ENCODE data around the gene BEND5.

BEND5 gene

GRCh38 chr1:48793863-48794262 is 17.2 kb upstream of the BEND5 start:
- H3K36me3 ChIP-seq (ENCODE audit: insufficient read depth, low read length), result no peaks in the 10 kb centered on the region
- H3K9me2 ChIP-seq (ENCODE audit: low read depth, low read length), result no peaks in the 10 kb centered on the region
- H3K4me3 ChIP-seq (ENCODE audit: low read depth, low read length, poor library complexity, severe bottlenecking), result no peak overlapping the region
- H3F3A ChIP-seq (ENCODE audit: insufficient read depth, low read length), result no peaks in the 10 kb centered on the region
- H2AFZ ChIP-seq (ENCODE audit: low read length), result no peak overlapping the region
- no peak overlapping the region for H3K9ac ChIP-seq (ENCODE audit: low read length)
- H3K27me3 ChIP-seq (ENCODE audit: insufficient read depth, low read length), result no peaks in the 10 kb centered on the region
- no peaks in the 10 kb centered on the region for H3K9me3 ChIP-seq (ENCODE audit: low read length)
- no peaks in the 10 kb centered on the region for H4K20me1 ChIP-seq (ENCODE audit: insufficient read depth, low read length)
- H3K79me2 ChIP-seq (ENCODE audit: insufficient read depth, low read length), result no peaks in the 10 kb centered on the region
- no peak overlapping the region for H3K27ac ChIP-seq (ENCODE audit: low read depth, low read length, poor library complexity, severe bottlenecking)
- no peak overlapping the region for H3K4me2 ChIP-seq (ENCODE audit: low read length)
- H3K4me1 ChIP-seq (ENCODE audit: insufficient read depth, low read length, severe bottlenecking), result no peaks in the 10 kb centered on the region
- TF ChIP-seq EZH2 (IDR thresholded peaks at IDR 0.05; ENCODE audit: borderline replicate concordance, low read length) (no peak), CTCF (IDR thresholded peaks at IDR 0.05; ENCODE audit: low read length) (no peak)

GRCh38 chr1:48792961-48793360 is 16.3 kb upstream of the BEND5 start:
- Histone ChIP-seq H3K4me3 (ENCODE audit: low read depth, low read length, poor library complexity, severe bottlenecking) (no peak overlapping the region), H3K9ac (ENCODE audit: low read length) (no peak overlapping the region), H3K4me2 (ENCODE audit: low read length) (no peak overlapping the region), H3K4me1 (ENCODE audit: insufficient read depth, low read length, severe bottlenecking) (no peaks in the 10 kb centered on the region), H2AFZ (ENCODE audit: low read length) (no peak overlapping the region), H3K36me3 (ENCODE audit: insufficient read depth, low read length) (no peaks in the 10 kb centered on the region), H3F3A (ENCODE audit: insufficient read depth, low read length) (no peaks in the 10 kb centered on the region), H3K9me2 (ENCODE audit: low read depth, low read length) (no peaks in the 10 kb centered on the region), H3K27ac (ENCODE audit: low read depth, low read length, poor library complexity, severe bottlenecking) (no peak overlapping the region), H3K79me2 (ENCODE audit: insufficient read depth, low read length) (no peaks in the 10 kb centered on the region), H3K9me3 (ENCODE audit: low read length) (no peaks in the 10 kb centered on the region), H4K20me1 (ENCODE audit: insufficient read depth, low read length) (no peaks in the 10 kb centered on the region), H3K27me3 (ENCODE audit: insufficient read depth, low read length) (no peaks in the 10 kb centered on the region)
- TF ChIP-seq EZH2 (IDR thresholded peaks at IDR 0.05; ENCODE audit: borderline replicate concordance, low read length), result no peak

GRCh38 chr1:48790397-48790796 is 13.7 kb upstream of the BEND5 start:
- Histone ChIP-seq H3K9me2 (ENCODE audit: low read depth, low read length) (no peaks in the 10 kb centered on the region), H3K4me2 (ENCODE audit: low read length) (no peak overlapping the region), H3K36me3 (ENCODE audit: insufficient read depth, low read length) (no peaks in the 10 kb centered on the region), H3K4me3 (ENCODE audit: low read depth, low read length, poor library complexity, severe bottlenecking) (no peak overlapping the region), H3K9me3 (ENCODE audit: low read length) (no peaks in the 10 kb centered on the region), H2AFZ (ENCODE audit: low read length) (no peak overlapping the region), H4K20me1 (ENCODE audit: insufficient read depth, low read length) (no peaks in the 10 kb centered on the region), H3K4me1 (ENCODE audit: insufficient read depth, low read length, severe bottlenecking) (no peaks in the 10 kb centered on the region), H3K9ac (ENCODE audit: low read length) (no peak overlapping the region), H3K27me3 (ENCODE audit: insufficient read depth, low read length) (no peaks in the 10 kb centered on the region), H3K79me2 (ENCODE audit: insufficient read depth, low read length) (no peaks in the 10 kb centered on the region), H3K27ac (ENCODE audit: low read depth, low read length, poor library complexity, severe bottlenecking) (no peak overlapping the region), H3F3A (ENCODE audit: insufficient read depth, low read length) (no peaks in the 10 kb centered on the region)
- TF ChIP-seq CTCF (IDR thresholded peaks at IDR 0.05; ENCODE audit: low read length) (no peak), EZH2 (IDR thresholded peaks at IDR 0.05; ENCODE audit: borderline replicate concordance, low read length) (no peak)

- Histone ChIP-seq H4K20me1 (ENCODE audit: insufficient read depth, low read length) (no peaks in the 10 kb centered on the region), H3K79me2 (ENCODE audit: insufficient read depth, low read length) (no peaks in the 10 kb centered on the region), H3K9me3 (ENCODE audit: low read length) (no peaks in the 10 kb centered on the region), H3K36me3 (ENCODE audit: insufficient read depth, low read length) (no peaks in the 10 kb centered on the region), H3F3A (ENCODE audit: insufficient read depth, low read length) (no peaks in the 10 kb centered on the region), H3K4me2 (ENCODE audit: low read length) (no peak overlapping the region), H3K9ac (ENCODE audit: low read length) (no peak overlapping the region), H3K4me1 (ENCODE audit: insufficient read depth, low read length, severe bottlenecking) (no peaks in the 10 kb centered on the region), H3K9me2 (ENCODE audit: low read depth, low read length) (no peaks in the 10 kb centered on the region), H2AFZ (ENCODE audit: low read length) (no peak overlapping the region), H3K4me3 (ENCODE audit: low read depth, low read length, poor library complexity, severe bottlenecking) (no peak overlapping the region), H3K27me3 (ENCODE audit: insufficient read depth, low read length) (no peaks in the 10 kb centered on the region), H3K27ac (ENCODE audit: low read depth, low read length, poor library complexity, severe bottlenecking) (no peak overlapping the region)
- TF ChIP-seq EZH2 (IDR thresholded peaks at IDR 0.05; ENCODE audit: borderline replicate concordance, low read length), result no peak
- TF ChIP-seq CTCF (IDR thresholded peaks at IDR 0.05; ENCODE audit: low read length), result no peak
These were observed 13.2 kb upstream of the BEND5 start for GRCh38 chr1:48789903-48790302.

All from OCI-LY1 (cell line).